HL-60 (cell line): Measurements from ENCODE around the gene LAMC2.

Experiments used
- GABPA ChIP-seq: IDR thresholded peaks from 2 replicates; pipeline ENCODE4 v1.6.1; 2012; ENCODE audit warnings: low read depth
- POLR2AphosphoS5 ChIP-seq: IDR thresholded peaks from 2 replicates; pipeline ENCODE4 v1.6.1; 2012; ENCODE audit warnings: low read depth
- SPI1 ChIP-seq: IDR thresholded peaks from 2 replicates; pipeline ENCODE4 v1.6.1; 2012; ENCODE audit warnings: low read depth, mild to moderate bottlenecking, borderline replicate concordance
- TF ChIP-seq, protein P1 (sequence below): IDR thresholded peaks from one replicate; pipeline ENCODE4 v1.5.1; 2011; ENCODE audit warnings: low read length, control low read depth, inconsistent platforms; ENCODE audit not compliant: insufficient read depth
- TF ChIP-seq, protein P2 (sequence below): IDR thresholded peaks from 2 replicates; pipeline ENCODE4 v1.6.1; 2012; ENCODE audit warnings: low read depth; ENCODE audit not compliant: insufficient replicate concordance

DNA sequence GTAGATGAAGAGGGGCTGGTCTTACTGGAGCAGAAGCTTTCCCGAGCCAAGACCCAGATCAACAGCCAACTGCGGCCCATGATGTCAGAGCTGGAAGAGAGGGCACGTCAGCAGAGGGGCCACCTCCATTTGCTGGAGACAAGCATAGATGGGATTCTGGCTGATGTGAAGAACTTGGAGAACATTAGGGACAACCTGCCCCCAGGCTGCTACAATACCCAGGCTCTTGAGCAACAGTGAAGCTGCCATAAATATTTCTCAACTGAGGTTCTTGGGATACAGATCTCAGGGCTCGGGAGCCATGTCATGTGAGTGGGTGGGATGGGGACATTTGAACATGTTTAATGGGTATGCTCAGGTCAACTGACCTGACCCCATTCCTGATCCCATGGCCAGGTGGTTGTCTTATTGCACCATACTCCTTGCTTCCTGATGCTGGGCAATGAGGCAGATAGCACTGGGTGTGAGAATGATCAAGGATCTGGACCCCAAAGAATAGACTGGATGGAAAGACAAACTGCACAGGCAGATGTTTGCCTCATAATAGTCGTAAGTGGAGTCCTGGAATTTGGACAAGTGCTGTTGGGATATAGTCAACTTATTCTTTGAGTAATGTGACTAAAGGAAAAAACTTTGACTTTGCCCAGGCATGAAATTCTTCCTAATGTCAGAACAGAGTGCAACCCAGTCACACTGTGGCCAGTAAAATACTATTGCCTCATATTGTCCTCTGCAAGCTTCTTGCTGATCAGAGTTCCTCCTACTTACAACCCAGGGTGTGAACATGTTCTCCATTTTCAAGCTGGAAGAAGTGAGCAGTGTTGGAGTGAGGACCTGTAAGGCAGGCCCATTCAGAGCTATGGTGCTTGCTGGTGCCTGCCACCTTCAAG lies 57.3 kb downstream of the LAMC2 start:
- TF ChIP-seq, protein P1, sequence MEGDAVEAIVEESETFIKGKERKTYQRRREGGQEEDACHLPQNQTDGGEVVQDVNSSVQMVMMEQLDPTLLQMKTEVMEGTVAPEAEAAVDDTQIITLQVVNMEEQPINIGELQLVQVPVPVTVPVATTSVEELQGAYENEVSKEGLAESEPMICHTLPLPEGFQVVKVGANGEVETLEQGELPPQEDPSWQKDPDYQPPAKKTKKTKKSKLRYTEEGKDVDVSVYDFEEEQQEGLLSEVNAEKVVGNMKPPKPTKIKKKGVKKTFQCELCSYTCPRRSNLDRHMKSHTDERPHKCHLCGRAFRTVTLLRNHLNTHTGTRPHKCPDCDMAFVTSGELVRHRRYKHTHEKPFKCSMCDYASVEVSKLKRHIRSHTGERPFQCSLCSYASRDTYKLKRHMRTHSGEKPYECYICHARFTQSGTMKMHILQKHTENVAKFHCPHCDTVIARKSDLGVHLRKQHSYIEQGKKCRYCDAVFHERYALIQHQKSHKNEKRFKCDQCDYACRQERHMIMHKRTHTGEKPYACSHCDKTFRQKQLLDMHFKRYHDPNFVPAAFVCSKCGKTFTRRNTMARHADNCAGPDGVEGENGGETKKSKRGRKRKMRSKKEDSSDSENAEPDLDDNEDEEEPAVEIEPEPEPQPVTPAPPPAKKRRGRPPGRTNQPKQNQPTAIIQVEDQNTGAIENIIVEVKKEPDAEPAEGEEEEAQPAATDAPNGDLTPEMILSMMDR: no peak
- TF ChIP-seq POLR2AphosphoS5 (no peak), GABPA (no peak), SPI1 (peak; percentile 51; the same call in 1 of the 2 replicates)
- TF ChIP-seq, protein P2, sequence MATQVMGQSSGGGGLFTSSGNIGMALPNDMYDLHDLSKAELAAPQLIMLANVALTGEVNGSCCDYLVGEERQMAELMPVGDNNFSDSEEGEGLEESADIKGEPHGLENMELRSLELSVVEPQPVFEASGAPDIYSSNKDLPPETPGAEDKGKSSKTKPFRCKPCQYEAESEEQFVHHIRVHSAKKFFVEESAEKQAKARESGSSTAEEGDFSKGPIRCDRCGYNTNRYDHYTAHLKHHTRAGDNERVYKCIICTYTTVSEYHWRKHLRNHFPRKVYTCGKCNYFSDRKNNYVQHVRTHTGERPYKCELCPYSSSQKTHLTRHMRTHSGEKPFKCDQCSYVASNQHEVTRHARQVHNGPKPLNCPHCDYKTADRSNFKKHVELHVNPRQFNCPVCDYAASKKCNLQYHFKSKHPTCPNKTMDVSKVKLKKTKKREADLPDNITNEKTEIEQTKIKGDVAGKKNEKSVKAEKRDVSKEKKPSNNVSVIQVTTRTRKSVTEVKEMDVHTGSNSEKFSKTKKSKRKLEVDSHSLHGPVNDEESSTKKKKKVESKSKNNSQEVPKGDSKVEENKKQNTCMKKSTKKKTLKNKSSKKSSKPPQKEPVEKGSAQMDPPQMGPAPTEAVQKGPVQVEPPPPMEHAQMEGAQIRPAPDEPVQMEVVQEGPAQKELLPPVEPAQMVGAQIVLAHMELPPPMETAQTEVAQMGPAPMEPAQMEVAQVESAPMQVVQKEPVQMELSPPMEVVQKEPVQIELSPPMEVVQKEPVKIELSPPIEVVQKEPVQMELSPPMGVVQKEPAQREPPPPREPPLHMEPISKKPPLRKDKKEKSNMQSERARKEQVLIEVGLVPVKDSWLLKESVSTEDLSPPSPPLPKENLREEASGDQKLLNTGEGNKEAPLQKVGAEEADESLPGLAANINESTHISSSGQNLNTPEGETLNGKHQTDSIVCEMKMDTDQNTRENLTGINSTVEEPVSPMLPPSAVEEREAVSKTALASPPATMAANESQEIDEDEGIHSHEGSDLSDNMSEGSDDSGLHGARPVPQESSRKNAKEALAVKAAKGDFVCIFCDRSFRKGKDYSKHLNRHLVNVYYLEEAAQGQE: no peak
